ENCODE data around the gene ASB3. TPM values are rescaled to one million over a fixed set of nuclear protein-coding genes. Genes with fewer than 3 reads are reported as not detected.
"Not testable (repeated sequence)": the region's sequence is repeated elsewhere in the genome, so short reads cannot be mapped to it uniquely, and the experiment has no call there.

The ASB3 gene
- total RNA-seq, 2 donors from 2014 or later, result 10.5 to 14.0 TPM

- intact Hi-C loops (cut with DNase I), result no loop called here
- no peaks in the 10 kb centered on the region for H3K27me3 ChIP-seq
- H3K27ac ChIP-seq, result no peak overlapping the region
- ATAC-seq (no peak), DNase-seq (no peak)
- H3K4me3 ChIP-seq, result no peak overlapping the region
- H3K4me1 ChIP-seq, result no peaks in the 10 kb centered on the region
- no peaks in the 10 kb centered on the region for H3K36me3 ChIP-seq (replicated peaks in 1 of 2; ENCODE audit: insufficient read depth in 1 of 2, low read depth in 2 of 2)
- TF ChIP-seq POLR2A (IDR thresholded peaks at IDR 0.05), result no peak
- TF ChIP-seq CTCF (IDR thresholded peaks at IDR 0.05), result no peak
- 87 to 95% methylated on average over 2 of the region's 2 CpGs for WGBS, 2 donors
- no peaks in the 10 kb centered on the region for H3K9me3 ChIP-seq
Measured at GRCh38 chr2:53724536-53724935, 62.2 kb downstream of the ASB3 start.

- ATAC-seq; H3K9me3 ChIP-seq; H3K36me3 ChIP-seq (replicated peaks in 1 of 2; ENCODE audit: insufficient read depth in 1 of 2, low read depth in 2 of 2); H3K27ac ChIP-seq; DNase-seq; H3K27me3 ChIP-seq; H3K4me3 ChIP-seq; H3K4me1 ChIP-seq; intact Hi-C loops (cut with DNase I): not testable (repeated sequence)
- WGBS, 2 donors, result 98 to 100% methylated on average over 3 of the region's 3 CpGs
Measured at GRCh38 chr2:53720944-53721343, 65.8 kb downstream of the ASB3 start.

GRCh38 chr2:53715568-53715967, 71.2 kb downstream of the ASB3 start:
- H3K4me1 ChIP-seq, result no peaks in the 10 kb centered on the region
- ATAC-seq (no peak), DNase-seq (no peak)
- no peak overlapping the region for H3K27ac ChIP-seq
- H3K27me3 ChIP-seq, result no peaks in the 10 kb centered on the region
- H3K9me3 ChIP-seq, result no peaks in the 10 kb centered on the region
- intact Hi-C loops (cut with DNase I), result no loop called here
- no peak overlapping the region for H3K4me3 ChIP-seq
- no peaks in the 10 kb centered on the region for H3K36me3 ChIP-seq (replicated peaks in 1 of 2; ENCODE audit: insufficient read depth in 1 of 2, low read depth in 2 of 2)
- no peak for TF ChIP-seq POLR2A (IDR thresholded peaks at IDR 0.05)
- peak in 6 of 7 experiments; percentile 38 to 58 (median 44) for TF ChIP-seq CTCF (IDR thresholded peaks at IDR 0.05)

GRCh38 chr2:53711271-53711780, 75.4 kb downstream of the ASB3 start:
- no peak for TF ChIP-seq CTCF (IDR thresholded peaks at IDR 0.05)
- TF ChIP-seq POLR2A (IDR thresholded peaks at IDR 0.05), result no peak
- DNase-seq (no peak), ATAC-seq (no peak)

GRCh38 chr2:53708988-53709387, 77.8 kb downstream of the ASB3 start:
- ATAC-seq, result no peak
- Histone ChIP-seq H3K4me3 (no peak overlapping the region), H3K36me3 (replicated peaks in 1 of 2; ENCODE audit: insufficient read depth in 1 of 2, low read depth in 2 of 2) (no peaks in the 10 kb centered on the region), H3K9me3 (peaks cover 0 to 6% (median 0%) of the 10 kb centered on the region in 3 donors), H3K27ac (no peak overlapping the region), H3K27me3 (no peaks in the 10 kb centered on the region), H3K4me1 (no peaks in the 10 kb centered on the region)
- no peak for DNase-seq
- intact Hi-C loops (cut with DNase I), result no loop called here
- TF ChIP-seq POLR2A (IDR thresholded peaks at IDR 0.05), result no peak
- TF ChIP-seq CTCF (IDR thresholded peaks at IDR 0.05), result no peak

More at GRCh38 chr2:53711271-53711780, 75.4 kb downstream of the ASB3 start:
- Histone ChIP-seq H3K36me3 (replicated peaks in 1 of 2; ENCODE audit: insufficient read depth in 1 of 2, low read depth in 2 of 2) (no peaks in the 10 kb centered on the region), H3K4me3 (no peak overlapping the region), H3K27ac (no peak overlapping the region), H3K4me1 (no peaks in the 10 kb centered on the region), H3K9me3 (peaks cover 0 to 6% (median 0%) of the 10 kb centered on the region in 3 donors), H3K27me3 (no peaks in the 10 kb centered on the region)
- 96 to 98% methylated on average over 7 of the region's 7 CpGs for WGBS, 2 donors
- intact Hi-C loops (cut with DNase I), result no loop called here

Data from body of pancreas (tissue), 4 donors.